NCI-H526 (cell line): ENCODE data around the gene APPL2.
A peak's percentile ranks its signal among the peaks of the same experiment; 100 is the strongest.
"Not testable (repeated sequence)": the region's sequence is repeated elsewhere in the genome, so short reads cannot be mapped to it uniquely, and the experiment has no call there.

Experiments
- DNase-seq, 2 experiments: peaks; one replicate each; lab custom pipeline; 2025; lab: John Stamatoyannopoulos, UW

Gene APPL2

DNA sequence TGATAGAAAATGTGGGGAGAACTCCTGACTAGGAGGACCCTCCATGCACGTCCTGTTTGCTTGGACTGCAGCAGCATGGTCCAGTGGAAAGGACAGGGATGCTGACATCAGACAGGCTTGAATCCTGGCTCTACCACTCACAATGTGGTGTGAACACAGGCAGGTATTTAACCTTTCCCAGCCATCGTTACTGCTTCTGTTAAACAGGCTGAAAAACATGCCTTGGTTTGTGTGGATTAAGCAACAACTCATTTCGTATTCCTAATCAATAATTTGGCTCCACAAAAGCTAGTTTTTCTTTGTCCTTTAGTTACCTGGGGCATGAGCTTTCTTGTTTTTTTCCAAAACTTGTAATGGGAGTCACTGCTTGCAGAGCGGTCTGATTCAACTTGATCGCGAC is 41.0 kb downstream of the APPL2 start:
- no peak for DNase-seq

- no peak for DNase-seq
Measured at GRCh38 chr12:105192624-105193225, 43.2 kb downstream of the APPL2 start.

DNA sequence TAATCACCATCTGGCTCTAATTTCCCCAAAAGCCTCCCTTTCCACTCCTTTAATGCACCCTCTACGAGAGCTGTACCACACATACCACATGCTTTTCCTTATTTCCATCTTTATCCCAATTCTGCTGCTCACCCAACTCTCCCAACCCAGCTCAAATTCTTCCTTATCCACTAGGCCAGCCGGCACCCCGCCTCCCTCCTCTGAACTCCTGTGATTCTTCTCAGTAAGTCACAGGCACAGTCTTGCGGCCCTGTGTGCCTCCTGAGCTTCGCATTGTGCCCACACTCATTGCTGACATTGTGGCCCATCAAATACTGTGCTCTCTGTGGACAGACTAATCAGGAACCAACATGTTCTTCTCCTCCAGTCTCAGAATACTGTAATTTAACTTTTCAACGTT is 45.4 kb downstream of the APPL2 start:
- DNase-seq: no peak

- no peak for DNase-seq
Measured at GRCh38 chr12:105189293-105189692, 46.7 kb downstream of the APPL2 start.

DNA sequence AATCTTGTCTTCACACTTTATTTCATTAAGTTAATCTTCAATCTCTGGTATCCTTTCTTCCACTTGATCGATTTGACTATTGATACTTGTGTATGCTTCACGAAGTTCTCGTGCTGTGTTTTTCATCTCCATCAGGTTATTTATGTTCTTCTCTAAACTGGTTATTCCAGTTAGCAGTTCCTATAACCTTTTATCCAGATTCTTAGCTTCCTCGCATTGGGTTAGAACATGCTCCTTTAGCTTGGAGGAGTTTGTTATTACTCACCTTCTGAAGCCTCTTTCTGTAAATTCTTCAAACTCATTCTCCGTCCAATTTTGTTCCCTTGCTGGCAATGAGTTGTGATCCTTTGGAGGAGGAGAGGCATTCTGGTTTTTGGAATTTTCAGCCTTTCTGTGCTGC is 52.0 kb downstream of the APPL2 start:
- not testable (repeated sequence) for DNase-seq

- DNase-seq: not testable (repeated sequence)
Measured at GRCh38 chr12:105183406-105183805, 52.6 kb downstream of the APPL2 start.

- DNase-seq: not testable (repeated sequence)
Measured at GRCh38 chr12:105179114-105179513, 56.9 kb downstream of the APPL2 start.

DNA sequence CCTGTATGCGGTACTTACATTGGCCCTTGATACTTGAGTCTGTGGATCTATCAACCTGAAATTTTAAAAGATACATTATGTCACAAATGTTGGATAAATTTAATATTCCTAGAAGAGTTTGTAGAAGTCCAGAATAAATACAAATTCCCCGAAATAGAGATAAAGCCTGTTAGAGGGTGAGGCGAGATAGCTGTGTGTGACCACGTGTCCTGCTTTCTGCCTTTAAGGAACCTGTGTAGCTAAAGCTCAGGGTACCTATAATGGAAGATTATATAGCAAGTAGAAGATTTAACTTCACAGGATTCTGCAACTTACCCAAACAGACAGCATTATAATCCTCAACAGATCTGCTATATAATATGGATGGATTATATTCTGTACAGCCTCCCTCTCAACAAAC is 58.8 kb downstream of the APPL2 start:
- no peak for DNase-seq

DNA sequence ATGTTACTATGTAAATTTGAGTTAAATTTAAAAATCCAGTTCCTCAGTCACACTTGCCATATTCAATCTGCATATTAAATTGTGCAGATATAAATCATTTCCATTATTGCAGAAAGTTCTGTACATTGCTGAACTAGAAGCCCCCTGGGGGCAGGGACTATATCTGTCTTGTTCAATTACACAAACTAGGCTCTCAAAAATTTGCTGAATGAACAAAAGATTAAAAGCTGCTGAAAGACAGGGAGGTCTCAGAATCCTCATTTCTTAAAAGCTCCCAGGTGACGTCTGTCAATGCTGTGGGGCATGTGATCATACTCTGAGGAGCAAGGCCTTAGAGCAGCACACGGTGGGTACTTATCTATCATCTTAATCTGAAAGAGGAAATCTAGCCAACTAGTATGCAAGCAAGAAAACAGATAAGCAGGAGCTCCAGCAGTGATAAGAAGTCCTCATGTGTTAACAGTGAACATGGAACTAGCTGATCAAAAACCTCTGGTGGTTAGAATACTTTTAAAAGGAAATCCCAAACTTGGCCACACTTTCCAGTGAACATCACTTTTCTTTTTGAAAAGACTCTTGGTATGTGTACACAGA is 60.5 kb downstream of the APPL2 start:
- no peak for DNase-seq

DNA sequence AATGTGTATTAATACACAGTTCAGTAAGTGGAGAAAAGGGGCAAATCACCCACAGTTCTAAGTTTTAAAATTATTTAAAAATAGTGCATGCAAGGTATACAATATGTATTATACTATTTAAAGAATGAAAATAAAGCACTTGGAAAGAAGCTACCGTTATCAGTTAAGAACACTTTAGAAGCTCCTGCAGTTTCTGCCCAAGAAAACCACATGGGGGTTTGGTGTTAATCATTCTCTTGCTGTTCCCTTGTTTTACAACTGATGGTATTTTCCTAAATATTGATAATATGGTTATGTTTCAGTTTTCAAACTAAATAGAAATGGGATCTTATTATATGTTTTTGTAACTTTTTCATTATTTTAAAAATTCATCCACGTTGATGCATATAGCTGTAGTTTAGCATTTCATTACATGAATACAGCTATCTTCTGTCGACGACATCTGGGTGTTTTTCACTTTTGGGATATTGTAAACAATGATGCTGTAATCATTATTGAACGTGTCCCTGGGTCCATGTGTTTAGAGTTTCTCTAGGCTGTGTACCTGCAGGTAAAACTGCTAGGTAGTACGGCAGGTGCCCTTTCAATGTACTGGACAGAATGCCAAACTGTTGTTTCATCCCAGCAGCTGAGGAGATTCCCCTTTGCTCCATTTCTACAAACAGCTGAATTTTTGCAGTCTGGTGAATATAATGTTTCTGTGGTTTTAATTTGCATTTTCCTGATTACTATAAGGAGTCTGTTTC is 64.1 kb downstream of the APPL2 start:
- DNase-seq: peak; percentile 10 to 29

GRCh38 chr12:105170139-105170538 is 65.8 kb downstream of the APPL2 start:
- DNase-seq: no peak

DNA sequence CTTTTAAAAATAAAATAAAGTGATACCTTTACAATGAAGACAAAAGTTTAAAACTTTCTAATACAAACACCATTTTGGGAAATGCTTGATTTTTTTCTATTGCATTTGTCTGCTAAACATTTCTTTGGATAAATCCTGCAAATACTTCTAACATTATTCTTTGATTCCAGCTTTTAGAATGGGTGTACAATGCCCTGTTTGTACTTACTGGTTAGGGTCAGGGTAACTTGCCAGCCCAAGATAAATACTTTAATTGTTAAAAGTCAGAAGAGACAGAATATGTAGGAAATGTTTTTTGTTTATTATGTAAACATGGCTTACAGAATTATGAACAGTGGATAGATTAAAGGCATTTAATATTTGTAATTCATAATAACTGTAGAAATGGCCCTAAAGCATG is 68.0 kb downstream of the APPL2 start:
- no peak for DNase-seq

DNA sequence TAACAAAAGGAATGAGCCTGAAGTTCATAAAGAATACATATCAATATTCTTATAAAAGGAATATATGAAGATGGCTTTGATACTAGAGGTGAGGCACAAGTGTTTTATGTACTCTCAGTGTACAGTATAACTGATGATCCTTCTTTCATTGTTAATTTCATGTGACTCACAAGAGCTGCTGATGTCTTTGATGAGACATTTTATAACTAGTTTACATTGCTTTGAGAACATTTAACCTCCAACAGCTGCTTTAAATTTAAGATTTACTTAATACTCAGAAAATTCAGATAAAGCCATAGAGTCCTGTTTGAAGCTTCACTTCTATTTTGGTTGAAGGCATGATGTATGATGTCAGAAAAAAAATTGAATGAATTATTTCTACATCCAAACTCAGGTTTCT is 68.6 kb downstream of the APPL2 start:
- no peak for DNase-seq

GRCh38 chr12:105166736-105167135 is 69.2 kb downstream of the APPL2 start:
- no peak for DNase-seq

DNA sequence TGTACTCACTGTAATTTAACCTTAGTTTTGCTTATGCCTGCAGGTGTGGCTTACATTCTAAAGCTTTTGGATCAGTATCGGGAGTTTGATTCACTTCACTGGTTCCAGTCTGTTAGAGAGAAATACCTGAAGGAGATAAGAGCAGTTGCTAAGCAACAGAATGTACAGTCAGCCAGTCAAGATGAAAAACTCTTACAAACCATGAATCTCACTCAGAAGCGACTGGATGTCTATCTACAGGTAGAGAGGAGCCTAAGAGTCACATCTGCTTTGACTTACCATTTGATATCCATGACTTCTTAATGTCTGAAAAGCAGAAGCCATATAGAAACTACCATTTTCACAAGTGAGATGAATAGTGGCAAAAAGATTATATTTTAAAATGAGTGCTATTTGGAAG is 71.9 kb downstream of the APPL2 start:
- DNase-seq: peak in 1 of 2 experiments; percentile 11

DNA sequence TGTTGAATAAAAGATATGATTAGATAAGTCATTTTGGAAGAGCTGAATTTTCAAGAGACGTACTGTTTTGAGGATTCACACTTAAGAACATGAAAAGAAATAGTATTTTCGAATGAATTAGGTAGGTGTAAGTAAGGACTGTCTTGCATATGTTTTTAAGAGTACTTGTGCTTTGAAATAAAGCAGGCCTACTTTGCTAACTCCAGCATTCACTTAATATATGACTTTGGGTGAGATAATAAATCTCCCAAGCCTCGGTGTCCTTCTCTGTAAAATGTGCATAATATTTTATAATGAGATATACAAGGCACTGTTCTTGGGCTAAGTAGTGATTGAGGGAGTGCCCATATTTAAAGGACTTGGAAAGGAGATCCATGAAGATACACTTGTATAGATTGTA is 73.8 kb downstream of the APPL2 start:
- no peak for DNase-seq

DNA sequence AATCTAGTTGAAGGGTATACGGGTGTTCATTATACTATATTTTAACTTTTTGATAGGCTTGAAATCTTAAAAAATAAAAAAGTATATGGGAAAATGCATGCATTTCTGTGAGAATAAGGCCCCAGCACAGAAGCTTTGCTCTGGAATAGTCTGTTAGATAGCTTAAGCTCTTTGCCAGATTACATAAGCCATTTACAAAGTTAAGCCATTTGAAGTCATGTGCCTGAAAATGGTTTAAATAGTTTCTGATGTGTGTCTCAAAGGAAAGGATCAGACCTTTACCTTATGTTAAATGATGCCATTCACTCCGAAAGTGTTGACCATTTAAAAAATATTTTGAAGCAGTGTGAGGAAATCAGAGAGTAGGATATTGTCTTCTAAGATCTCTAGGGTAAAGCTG is 77.1 kb downstream of the APPL2 start:
- no peak for DNase-seq

DNA sequence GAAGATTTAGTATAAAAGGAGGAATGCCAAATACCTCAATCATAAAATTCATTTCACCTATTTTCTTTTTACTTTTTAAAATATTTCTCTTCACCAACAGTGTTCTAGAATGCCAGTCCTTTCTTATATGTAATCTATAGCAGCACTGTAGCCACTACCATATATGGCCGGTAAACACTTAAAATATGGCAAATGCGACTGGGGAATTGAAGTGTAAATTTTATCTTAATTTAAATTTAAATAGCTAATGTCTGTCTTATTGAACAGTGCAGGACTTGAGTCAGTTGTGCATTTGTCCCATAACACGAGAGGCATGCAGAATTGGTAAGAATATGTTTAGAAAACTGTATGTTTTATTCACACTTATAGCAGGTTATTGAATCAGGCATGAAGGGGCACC is 78.4 kb downstream of the APPL2 start:
- DNase-seq: no peak

DNA sequence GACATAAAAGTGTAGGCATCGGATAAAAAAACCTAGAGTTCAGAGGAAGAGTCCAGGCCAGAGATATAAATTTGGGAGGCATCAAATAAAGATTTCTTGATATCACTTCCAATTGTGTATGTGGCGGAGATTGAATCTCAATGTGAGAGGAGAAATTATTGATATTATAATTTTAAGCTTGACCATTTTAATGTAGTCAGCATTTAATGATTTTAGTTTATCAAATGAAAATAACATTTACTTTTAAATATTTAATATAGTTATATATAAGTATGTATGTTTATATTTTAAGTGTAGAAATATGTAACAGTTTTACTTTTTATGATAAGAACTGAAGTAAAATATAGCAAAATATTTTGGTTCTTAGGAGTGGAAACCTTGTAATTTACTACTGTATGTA is 79.7 kb downstream of the APPL2 start:
- DNase-seq: no peak

- DNase-seq: no peak
Measured at GRCh38 chr12:105142259-105142658, 93.7 kb downstream of the APPL2 start.

DNA sequence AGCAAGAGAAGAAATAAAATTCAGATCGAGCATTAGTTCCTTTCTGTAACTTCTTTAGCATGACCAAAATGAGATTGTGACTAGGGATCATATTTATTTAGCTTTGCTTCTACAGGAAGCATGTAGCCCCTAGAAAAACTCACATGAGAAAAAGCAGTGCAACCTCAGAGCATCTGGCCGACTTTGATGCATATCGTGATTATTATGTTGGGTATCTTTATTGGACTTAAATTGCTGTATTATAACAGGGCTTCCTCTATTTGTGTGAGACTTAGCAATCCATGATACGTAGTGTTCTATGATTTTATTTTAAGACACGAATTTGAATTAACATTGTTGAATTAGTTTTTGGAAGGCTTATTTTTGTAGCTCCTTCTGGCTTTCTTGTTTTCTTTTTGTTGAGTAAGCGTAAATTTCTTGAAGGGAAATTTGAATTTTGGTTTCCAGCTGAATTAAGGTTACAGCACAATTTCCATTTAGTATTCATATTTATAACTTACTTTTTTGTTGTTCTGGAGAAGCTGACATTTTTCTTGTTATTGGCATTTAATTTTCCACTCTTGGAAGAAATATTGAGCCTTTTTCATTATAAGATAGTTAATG is 94.6 kb downstream of the APPL2 start:
- no peak for DNase-seq

DNA sequence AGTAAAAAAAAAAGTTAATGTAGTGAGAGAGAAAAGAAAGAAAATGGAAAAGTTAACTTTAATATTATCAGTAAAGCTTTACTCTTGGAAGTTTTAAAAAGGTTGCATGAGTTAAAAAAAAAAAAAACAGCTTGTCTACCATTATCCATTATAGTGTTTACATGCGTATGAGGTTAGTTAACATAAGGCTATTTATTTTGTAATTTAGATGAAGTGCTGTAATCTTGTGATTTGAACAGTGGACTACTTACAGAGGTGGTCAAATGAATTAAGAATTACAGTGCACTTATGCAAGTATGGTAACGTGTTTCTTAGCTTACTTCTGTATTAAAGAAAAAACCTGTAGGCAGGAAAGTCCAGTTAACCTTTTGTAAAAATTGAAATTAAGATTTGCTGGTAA is 97.7 kb downstream of the APPL2 start:
- no peak for DNase-seq
